GM10847 (cell line): Measurements from ENCODE around the gene SPATA45.
A peak's percentile ranks its signal among the peaks of the same experiment; 100 is the strongest.

Experiments used
- POLR2A ChIP-seq: IDR thresholded peaks from 2 replicates; pipeline ENCODE4 v1.6.1; 2011; ENCODE audit not compliant: insufficient read length; ENCODE audit errors: extremely low read depth

The SPATA45 gene

DNA sequence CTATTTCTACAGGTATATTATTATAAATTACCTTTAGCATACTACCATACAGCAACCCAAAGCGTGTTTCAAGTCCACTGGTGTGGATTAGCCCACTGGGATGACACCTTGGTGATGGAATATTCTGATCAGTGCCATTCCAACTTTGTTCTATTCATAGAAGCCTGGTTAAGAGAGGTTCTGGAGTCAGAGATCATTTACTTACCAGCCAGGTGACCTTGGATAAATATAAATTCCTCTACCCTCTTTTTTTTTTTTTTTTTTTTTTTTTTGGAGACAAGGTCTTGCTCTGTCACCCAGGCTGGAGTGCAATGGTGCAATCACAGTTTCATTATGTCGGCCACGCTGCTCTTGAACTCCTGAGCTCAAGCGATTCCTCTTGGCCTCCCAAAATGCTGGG, at the start of gene SPATA45:
Gene SPATA45, minus strand, starts transcription at position 101 of the 400 bp plus-strand sequence. CDS start 11,500 bp downstream, outside the sequence.
- TF ChIP-seq POLR2A: no peak

DNA sequence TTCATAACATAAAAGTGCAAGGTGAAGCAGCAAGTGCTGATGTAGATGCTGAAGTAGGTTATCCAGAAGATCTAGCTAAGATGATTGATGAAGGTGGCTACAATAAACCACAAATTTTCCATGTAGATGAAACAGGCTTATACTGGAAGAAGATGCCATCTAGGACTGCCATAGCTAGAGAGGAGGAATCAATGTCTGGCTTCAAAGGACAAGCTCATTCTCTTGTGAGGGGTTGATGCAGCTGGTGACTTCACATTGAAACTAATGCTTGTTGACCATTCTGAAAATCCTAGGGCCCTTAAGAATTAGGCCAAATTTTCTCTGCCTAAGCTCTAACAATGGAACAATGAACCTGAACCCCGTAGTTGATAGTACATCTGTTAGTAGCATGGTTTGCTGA, 44.7 kb upstream of the SPATA45 start:
- no peak for TF ChIP-seq POLR2A

GRCh38 chr1:212884592-212884991, 37.1 kb upstream of the SPATA45 start:
- no peak for TF ChIP-seq POLR2A

DNA sequence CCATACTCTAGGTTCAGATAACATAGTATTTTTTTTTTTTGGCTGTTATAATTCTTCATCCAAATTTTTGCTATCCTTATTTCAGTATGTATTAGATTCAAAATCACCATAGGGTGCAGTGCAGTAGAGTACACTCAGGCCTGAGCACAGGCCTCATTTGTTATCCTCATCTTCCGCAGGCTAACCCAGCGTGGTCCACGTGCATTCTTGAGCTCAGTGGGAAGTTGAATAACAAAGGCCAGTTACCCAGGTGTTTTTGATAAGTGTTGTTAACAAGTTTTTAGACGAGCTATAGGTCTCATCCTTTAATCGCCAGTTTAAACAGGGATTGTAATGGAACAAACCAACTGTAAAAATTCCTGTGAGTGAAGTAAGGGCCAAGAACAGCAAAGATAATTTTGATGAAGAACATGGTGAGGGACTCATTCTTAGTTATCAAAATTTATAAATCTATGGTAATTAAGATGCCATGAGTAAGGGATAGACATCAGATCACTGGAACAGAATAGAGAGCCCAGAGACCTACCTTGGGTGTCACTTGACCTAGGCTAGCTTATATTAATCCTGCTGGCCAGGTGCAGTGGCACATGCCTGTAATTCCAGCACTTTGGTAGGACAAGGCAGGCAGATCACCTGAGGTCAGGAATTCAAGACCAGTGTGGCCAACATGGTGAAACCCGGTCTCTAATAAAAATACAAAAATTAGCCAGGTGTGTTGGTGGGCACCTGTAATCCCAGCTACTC, 32.7 kb upstream of the SPATA45 start:
- TF ChIP-seq POLR2A: no peak

- TF ChIP-seq POLR2A: no peak
Measured at GRCh38 chr1:212878418-212878817, 31.0 kb upstream of the SPATA45 start.

- no peak for TF ChIP-seq POLR2A
Measured at GRCh38 chr1:212873518-212873917, 26.1 kb upstream of the SPATA45 start.

DNA sequence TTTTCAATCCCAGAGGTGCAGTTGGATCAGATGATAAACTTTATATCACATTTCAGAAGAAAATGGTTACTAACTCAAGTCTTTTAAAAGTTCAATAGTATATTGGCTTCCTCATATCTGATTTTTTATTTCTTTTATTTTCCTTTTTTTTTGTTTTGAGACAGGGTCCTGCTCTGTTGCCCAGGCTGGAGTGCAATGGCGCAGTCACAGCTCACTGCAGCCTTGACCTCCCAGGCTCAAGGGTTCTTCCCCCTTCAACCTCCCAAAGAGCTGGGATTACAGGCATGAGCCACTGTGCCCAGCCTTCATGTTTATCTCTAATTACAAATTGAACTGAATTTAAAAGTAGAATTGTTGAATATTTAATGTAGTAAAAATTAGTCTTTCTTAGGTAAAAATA, 24.5 kb upstream of the SPATA45 start:
- TF ChIP-seq POLR2A: no peak

- TF ChIP-seq POLR2A: no peak
Measured at GRCh38 chr1:212867192-212867591, 19.7 kb upstream of the SPATA45 start.

DNA sequence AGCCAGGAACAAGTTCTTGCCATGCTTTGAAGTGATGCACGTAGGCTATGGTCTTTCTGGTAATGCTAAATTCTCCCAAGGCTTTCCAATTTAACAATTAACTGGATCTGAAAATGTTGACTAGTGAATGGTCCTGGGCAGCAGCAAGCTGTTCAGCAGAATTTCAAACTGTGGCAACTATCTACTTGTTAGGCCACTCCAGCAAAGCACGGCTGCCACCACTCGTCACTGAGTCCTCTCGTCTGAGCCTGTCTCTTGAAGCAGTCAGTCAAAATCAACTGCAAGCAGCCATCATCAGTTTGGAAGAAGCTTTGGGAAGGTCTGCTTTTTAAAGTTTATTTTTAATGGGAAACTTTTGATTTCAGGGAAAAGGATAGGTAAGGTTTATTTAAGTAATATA, 16.8 kb upstream of the SPATA45 start:
- no peak for TF ChIP-seq POLR2A

- TF ChIP-seq POLR2A: no peak
Measured at GRCh38 chr1:212862111-212862690, 14.8 kb upstream of the SPATA45 start.

GRCh38 chr1:212860713-212861581, 13.5 kb upstream of the SPATA45 start:
- TF ChIP-seq POLR2A: no peak

GRCh38 chr1:212858461-212859265, 11.2 kb upstream of the SPATA45 start:
- TF ChIP-seq POLR2A: no peak

- peak; percentile 84 for TF ChIP-seq POLR2A
Measured at GRCh38 chr1:212857992-212858460, 10.6 kb upstream of the SPATA45 start, which contains the start of gene FLVCR1. Gene FLVCR1 (plus strand): TSS chr1:212858275. CDS start chr1:212858453, 178 bp downstream.

DNA sequence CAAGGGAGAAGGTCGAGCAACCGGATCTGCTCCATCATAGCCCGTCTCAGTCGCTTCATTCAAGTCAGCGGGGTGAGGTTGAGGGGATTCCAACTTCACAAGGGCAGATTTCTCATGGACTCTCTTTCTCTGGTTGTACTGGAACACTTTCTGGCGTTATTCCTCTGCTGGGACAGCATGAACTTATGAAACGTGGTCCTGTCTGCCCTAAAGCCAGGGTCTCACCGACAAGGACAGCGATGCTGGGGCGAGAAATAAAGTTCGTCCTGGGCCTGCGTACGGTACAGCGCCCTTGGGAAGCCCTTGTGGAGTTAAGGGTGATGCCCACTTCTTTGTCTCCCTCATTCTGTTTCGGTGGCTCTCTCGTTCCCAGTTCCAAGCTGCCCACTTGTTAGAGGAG, 9.3 kb upstream of the SPATA45 start:
- TF ChIP-seq POLR2A: no peak

- no peak for TF ChIP-seq POLR2A
Measured at GRCh38 chr1:212853658-212854057, 6.2 kb upstream of the SPATA45 start.

DNA sequence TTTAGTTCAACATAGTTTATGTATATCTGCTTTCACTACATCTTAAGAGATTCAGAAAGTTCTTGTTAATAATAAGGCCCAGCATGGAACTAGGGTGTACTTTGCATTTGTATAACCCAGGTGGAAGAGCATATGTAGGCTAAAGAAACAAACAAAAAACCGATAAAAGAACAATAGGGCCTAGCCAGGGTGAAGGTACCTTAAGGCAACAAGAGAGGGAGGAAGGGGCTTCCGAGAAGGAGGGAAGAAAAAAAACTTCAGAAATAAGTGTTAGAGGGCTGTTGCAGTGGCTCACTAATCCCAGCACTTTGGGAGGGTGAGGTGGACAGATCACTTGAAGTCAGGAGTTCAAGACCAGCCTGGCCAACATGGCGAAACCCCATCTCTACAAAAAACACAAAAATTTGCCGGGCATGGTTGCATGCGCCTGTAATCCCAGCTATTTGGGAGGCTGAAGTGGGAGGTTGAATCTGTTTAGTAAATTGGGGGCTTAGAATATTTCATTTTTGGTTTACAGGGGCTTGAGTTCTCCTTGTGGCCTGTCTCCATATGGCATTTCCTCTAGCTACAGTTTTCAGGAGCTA, 4.7 kb upstream of the SPATA45 start:
- no peak for TF ChIP-seq POLR2A
